HG03520 (cell line): ENCODE results near the gene CPVL.
"Not testable (repeated sequence)": the region's sequence is repeated elsewhere in the genome, so short reads cannot be mapped to it uniquely, and the experiment has no call there.

Source experiments
- ATAC-seq: cut with Tn5 transposase; IDR thresholded peaks from one replicate; pipeline ENCODE4 v1.9.1; 2021; ENCODE audit warnings: mild to moderate bottlenecking, moderate library complexity; ENCODE audit not compliant: unreplicated experiment

Gene CPVL

DNA sequence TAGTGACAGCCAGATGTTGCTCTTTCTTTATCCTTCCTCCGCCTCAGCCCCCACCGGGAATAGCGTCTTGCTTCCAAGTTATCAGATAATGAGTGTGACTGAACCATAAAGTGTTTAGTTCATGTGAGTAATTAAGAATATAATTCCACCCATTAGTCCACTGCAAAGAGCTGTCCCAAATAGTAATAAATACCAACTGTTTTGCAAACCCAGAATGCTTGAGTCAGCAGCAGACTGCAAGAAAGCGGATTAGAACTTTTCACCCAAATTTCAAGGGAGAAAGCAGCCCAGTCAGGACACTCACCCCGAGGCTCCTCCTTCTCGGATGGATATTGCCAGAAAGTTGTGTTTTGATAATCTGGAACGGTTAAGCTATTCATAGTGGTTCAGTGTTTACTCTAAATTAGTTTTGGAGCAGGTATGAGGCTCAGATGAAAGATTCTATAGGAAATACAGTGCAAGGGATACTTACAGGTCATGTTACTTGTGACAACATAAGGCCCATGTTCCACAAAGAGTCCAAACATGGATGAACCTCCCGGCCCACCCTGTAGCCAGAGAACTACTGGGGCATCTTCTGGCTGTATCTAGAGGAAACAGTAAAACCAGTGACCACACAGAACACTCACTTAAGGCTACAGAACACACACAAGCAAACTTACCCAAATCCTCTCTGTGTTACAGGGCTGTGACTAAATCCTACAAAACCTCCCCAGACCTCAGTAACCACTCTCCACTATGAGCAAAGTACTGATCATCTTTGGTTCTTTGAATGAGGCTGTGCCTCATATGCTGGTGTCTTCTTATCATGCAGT is 50.5 kb downstream of the CPVL start:
- no peak for ATAC-seq

DNA sequence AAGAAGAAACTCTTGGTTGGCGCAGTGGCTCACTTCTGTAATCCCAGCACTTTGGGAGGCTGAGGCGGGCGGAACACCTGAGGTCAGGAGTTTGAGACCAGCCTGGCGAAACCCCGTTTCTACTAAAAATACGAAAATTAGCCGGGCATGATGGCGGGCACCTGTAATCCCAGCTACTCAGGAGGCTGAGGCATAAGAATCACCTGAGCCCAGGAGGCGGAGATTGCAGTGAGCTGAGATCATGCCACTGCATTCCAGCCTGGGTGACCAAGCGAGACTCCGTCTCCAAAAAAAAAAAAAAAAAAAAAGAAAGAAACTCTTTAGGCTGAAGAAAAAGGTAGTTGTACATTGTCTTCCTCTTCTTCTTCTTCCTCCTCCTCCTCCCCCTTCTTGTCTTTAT is 53.2 kb downstream of the CPVL start:
- not testable (repeated sequence) for ATAC-seq

DNA sequence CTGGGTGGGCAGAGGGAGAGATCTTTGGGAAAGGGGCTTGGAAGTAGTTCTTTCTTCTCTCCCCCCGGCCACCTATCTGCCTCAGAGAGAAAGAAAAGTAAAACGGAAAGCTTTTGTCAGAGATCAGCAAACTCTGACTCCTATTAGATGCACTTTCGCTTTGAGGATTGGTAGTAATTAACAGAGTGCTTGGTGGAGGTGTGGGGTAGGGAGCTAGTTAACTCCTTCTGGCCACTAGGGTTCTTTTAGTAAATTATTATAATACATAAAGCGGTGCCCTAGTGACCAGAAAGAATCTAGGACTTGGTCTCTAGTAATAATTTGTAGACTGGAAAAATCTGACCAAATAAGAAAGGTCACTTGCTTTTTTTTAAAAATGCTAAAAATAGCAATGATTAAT is 54.6 kb downstream of the CPVL start:
- peak; percentile 96 for ATAC-seq

DNA sequence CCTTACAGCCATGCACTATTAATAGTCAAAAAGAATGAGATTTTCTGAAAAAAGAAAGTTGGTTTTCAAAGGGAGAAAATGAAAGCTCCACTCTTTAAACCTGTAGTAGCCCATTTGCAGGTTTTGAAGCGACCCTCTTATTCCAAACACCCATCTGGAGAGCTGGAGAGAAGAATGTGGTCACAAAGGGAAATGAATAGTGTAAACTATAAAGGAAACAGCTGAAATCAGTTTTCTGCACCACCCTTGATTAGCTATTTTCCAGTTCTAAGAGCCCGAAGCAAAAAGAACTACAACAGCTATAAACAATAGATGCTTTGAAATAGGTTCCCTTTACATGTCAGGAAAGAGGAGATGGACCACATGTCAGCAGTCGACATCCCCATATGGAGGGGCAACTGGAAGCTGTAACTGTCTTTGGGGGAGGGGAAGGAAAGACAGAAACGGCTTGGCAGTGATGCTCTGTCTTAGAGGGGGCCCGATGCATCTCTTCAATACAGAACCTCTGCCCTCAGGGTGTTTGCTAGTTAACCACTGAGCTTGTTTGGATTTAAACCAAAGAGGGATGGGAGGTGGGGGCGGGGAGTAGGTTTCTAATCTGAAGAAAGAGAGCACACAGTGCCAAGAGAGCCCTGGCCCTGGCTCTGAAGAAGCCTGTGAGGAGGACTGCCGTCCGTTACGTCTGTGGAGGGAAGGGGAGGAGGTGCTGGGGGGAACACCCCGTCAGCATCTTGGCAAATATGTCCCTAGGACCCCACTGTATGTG is 55.3 kb downstream of the CPVL start:
- ATAC-seq, result no peak

DNA sequence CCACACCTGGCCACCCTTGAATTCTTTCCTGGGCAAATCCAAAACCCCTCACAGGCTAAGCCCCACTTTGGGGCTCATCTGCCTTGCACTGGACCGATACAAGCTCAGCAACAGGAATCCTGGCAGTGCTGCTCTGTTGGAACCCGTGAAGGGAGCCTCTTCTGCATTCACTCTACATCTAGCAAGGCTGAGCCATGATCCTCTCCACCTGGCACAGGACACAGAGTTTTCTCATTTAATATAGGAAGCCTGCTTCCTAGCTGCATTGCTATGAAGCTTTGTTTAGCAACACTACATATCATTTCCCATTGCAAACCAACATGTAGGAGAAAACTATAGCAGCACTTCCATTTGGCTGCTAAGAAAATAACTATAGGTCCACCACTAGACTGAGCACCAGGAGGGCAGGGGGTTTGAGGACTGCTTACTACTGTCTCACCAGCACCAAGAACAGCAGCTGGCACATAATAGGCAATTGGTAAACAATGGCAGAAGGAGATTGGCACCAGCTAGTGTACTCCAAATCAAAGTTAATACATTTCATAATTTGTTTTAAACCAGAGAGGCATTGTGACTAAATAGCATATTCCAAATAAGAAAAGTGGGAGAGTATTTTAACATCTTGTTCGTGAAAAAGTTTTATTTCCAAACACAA is 56.1 kb downstream of the CPVL start:
- ATAC-seq, result no peak

DNA sequence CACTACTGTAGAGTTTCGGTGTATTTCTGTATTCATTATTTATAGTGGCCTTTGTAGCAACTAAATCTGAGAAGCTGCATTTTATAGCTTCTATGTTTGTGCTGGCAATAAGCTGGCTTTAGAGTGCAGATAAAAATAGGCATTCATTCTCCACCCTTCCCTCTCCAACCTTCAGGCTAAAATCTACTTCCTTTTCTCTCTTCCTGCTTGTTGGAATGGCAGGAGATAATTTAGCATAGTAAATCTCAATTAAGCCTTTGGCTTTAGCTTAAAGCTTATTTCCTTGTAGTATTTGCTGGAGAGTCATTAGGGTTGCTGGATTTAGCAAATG is 58.5 kb downstream of the CPVL start:
- no peak for ATAC-seq

DNA sequence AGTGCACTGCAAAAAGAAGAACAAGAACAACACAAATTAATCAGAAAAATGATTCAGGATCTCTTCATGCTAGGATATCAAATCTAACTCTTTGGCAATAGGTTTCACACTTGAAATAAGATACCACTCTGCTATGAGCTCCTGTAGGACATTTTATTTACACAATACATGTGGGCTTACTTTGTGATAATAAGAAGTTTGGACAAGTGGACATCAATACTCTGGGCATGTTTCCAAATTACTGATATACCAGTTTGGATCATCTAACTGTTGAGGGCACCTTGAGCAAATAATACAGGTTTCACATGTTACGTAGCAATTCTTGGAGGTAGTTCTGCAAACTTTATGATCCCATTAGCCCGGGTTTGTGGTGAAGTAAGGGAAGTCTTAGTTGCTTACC is 59.8 kb downstream of the CPVL start:
- no peak for ATAC-seq

DNA sequence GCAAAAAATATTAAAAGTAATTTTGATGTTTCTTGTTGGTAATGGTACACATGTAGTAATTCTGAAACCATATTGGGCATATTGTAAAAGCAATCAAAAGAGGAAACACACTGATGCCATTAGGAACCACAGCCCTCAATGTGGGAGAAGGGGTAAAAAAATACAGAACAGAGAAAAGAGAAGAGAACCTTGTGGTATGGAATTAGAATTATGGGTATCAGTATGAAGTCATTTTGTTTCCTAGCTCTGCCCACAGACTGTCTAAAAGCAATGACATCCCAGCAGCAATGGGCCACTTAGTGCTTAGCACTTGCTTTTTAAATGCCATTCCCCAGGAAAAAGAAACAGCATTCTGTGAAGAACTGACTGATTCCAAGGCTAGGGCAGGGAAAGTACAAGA is 61.5 kb downstream of the CPVL start:
- ATAC-seq, result peak; percentile 68

DNA sequence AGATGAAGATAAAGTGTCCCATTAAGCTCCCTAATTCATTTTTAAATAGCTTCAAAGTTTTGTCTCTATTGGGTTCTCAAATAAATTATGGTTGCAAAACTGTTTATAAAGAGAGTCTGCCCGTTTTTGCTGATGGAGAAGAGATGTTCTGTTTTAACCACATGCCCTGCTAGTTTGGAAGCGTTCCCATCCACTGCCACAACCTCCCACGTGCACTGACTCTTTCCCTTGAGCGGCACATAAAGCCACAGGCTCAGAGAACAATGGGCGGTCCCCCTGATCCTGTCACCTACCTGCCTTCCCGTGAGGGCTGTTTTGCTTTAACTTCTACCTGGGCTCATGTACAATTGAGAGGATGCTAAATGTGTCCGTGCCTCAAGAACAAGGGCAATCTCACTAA is 65.5 kb downstream of the CPVL start:
- no peak for ATAC-seq

DNA sequence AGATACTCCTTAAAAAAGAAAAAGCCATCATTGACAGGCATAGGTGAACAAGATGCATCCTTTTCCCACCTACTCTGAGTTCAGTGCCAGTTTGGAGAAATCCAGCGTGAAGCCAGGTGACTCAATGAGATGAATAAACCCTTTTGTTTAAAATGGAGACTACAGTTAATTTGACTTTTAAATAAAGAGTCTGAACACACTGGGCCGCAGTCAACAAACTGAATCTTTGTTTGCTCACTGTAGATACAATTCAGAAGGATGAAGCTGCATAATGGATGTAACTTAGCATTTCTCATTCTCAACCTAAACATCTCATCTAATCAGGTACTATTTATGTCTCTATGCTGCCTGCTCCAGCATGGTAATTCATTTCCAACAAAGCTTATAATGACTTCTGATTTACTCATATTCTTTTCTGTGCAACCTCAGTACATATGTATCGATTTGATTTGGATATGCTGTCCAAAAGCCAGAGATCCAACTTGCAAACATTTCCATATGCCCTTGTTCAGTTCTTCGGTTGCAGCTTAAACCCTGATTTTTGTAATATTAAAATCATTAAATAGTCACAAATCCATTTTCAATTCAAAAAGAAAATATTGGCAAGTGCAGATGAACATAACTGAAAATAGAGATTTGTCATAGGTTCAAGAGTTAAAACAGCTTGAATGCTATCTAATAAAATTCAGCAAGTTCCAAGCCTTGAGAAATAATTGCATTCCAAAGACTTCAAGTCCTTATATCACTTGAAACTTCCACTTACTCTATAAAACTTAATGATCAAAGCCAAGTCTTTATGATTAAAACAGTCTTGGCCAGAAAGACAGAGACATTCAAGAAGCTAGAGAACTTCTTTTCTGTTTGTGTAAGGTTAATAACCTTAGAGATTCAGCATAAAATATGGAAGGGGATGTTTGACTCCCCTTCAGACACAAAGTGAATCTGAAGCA is 67.8 kb downstream of the CPVL start:
- no peak for ATAC-seq

DNA sequence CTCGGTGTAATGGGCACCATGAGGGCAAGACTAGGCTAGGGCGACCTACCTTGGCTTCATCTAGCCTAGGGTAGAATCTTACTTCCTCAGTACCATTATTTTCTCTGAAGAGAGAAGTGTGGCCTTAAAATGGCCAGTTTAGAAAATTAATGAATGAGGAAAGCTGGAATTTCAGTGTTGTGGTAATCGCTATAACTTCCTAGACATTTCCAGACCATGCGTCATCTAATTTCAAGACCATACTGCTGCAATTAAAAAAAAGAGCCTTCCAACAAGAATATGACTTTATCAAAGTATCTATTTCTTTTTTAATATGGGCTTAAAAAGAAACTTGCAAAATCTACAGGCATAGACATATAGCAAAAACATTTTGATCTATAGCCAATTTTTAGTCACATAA is 68.5 kb downstream of the CPVL start:
- no peak for ATAC-seq

DNA sequence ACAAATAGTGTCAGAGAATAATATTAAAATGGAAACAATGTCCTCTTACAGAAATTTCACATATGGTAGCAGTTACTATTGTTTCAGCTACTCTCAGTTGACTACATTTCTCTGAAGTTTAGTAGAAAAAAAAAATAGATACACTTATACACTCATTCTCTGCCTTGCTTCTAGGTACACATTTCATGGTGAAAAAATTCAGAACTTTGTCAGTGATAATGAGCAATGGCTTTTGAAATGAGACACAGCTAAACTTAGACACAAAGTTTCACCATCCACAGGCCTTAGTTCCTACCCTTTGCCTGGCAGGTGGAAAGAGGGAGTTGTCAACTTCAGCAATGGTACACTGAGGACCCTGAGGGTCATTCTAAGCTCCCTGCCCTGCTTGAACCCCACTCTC is 69.2 kb downstream of the CPVL start:
- no peak for ATAC-seq

DNA sequence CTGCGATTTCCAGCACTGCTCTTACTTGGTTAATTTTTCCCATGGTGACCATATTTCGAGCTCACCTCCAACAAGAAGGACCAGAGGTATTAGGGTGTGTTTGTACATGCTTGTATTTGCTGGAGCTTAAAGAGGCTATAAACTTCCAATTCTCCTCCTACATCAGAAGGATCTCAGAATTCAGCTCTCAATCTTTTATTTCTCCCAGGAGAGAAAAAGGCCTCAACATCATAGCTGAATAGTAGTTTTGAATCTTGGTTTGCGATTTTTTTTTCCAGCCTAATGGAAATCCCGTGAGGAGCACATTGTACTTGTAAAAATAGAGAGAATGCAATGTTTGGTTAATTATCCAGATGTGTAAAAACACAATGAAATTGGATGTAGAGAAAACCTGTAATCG is 69.7 kb downstream of the CPVL start:
- no peak for ATAC-seq

DNA sequence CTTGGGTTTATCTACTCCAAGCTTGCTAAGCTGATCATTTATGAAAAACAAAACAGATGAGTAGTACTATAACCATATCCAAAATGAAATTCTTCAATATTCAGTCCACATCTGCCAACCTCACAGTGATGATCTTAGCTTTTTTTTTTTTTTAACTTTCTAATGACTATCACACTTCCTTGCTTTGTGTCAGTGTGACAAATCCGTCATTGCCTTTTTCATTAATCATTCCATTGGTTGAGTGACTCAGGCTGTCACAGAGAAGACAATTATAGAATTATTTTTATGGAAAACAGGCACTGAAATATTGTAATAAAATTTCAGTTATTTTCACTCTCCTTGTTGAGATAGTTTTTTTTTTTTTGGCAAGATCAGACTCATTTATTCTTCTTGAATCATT is 70.7 kb downstream of the CPVL start:
- ATAC-seq, result no peak

DNA sequence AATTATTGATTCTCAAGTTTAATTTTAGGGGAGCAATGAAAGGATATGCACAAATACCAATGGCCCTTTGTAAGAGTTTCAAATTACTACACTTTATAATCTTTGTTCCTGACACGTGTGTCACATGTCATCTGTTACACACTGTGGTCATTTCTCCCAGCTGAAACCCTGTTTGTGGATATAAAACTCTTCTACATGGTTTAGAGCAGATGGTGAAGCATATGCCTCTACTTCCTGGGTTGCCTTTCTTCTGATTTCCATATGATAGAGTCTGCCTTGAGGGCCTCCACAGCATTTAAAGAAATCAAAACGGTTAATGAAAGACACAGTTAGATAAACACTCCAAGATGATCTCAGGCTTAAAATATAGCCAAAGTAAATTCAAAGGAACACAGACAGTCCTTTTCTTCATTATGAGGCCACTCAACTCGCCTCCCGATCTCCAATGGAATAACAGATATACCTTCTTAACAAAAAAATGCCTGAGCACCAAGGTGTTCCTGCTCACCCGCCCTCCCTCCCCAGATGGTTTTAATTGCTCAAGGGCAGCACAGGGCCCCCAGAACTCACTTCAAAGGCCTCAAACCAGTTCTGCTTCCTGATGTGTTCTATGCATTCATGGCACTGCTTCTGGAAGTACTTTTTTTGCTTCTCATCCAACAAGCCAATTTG is 75.0 kb downstream of the CPVL start:
- no peak for ATAC-seq

DNA sequence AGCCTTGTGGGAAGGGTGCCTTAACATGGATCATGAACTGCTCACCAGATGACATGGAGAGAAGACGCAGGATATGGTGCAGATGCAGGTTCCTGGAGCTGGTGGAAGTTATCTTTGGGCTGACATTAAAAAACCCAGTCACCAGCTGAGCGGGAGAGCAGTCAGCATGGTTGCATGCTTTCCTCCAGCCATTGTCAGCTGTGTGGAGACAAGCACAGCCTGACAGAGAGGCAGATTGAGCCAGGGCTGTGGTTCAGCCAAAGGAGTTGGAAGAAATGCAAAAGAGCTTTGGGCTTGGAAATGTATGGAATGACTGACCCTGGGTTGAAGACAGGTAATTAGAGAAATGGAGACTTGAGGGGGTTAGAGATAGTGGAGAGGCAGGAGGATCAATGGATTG is 79.7 kb downstream of the CPVL start:
- no peak for ATAC-seq

DNA sequence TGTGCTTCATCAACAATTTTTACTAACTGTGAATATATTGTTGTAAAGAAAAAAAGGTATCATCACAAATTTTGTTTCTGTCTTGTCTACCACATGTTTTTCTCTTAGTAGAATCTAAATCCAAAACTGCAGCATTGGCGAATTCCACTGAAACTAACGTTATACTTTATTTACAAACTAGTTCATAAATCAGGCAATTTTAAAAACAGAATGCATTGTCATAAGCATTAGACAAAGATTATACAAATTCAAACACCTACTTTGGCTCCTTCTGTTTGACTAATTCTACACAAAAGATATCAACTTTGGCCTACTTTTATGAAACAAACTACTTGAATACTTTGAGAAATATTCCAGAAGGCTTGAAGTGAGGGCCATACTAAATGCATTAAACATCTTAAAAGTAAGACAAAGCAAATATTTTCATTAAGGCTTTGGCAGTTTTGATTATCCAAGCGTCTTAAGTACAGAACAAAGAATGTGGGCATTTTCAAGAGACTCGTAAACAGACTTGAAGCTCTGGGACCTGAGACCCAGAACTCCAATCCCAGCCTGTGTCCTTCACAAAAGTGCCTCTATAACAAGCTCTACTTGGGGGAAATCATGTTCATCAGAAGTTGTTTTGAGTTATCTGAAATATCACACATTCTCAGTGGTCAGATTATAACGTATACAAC is 81.0 kb downstream of the CPVL start:
- no peak for ATAC-seq

DNA sequence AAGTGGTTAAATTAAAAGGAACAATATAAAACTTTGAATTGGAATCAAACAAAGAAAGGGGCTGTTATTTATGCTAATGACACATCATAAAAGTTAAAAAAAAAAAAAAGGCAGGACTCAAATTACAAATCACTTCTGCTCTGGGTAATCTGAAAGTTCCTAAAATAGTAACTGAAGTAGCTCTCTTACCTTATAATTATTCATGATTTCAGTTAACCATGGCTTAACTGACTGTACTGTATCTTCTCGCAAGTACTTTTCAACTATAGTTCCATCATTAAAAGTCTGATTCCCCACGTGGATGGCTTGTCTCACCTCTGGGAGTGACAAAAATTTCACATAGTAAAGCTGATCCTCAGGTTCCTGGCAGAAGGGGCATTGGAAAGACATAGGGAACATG is 82.5 kb downstream of the CPVL start:
- no peak for ATAC-seq

DNA sequence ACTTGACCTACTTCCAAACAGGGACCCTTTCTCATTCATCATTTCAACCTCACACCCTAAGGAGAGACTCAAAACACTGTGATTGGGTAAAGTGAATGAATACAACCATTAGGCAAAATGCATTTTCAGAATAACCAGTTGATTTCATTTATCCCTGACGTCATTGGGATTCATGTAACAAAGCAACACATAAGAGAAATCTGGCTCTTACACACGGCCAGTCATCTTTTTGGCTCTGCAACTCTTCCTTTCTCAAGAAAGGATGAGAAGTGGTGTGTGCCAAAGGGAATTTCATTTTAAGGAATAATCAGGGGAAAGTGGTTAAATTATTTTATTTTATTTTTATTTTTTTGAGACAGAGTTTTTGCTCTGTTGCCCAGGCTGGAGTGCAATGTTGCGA is 83.1 kb downstream of the CPVL start:
- ATAC-seq, result no peak
